A549 (cell line): ENCODE results near the gene TXNRD1. TPM values are rescaled to one million over a fixed set of nuclear protein-coding genes. Genes with fewer than 3 reads are reported as not detected.

Experiments
- ATAC-seq, 2 experiments: fragments of 200-7000 bp in 1 of 2; fragments of >200 bp in 1 of 2; cut with Nextera tagmentation in 1 of 2; cut with Tn5 transposase in 1 of 2; 3 replicates each; pipeline versions ENCODE4 v1.8.0 to v1.9.1; 2018 to 2020; ENCODE audit warnings: mild to moderate bottlenecking in 1 of 2, moderate library complexity in 1 of 2
- CTCF ChIA-PET: fragments of 300-600 bp; sonication (Branson Sonifier 250); formaldehyde crosslinking; extraction: SDS; loops from one replicate; lab custom pipeline; 2021; ENCODE audit warnings: antibody characterized with exemption, inconsistent platforms; lab: Yijun Ruan, JAX
- POLR2A ChIA-PET: fragments of 350-600 bp; formaldehyde crosslinking; extraction: SDS; loops from one replicate; lab custom pipeline; 2021; ENCODE audit warnings: antibody characterized with exemption, inconsistent platforms; lab: Yijun Ruan, JAX
- DNase-seq, 2 experiments: peaks; one replicate each; pipeline versions ENCODE4 v3.0.0 to v3.0.0-alpha.2; 2011 to 2016; ENCODE audit warnings: low read depth in 1 of 2, low spot score in 1 of 2
- FAIRE-seq: peaks from 2 replicates; lab custom pipeline; 2011; peaks lifted over from hg19 to GRCh38; lab: Jason Lieb, UNC
- H3K27ac ChIP-seq, 2 experiments: fragments of >200 bp; sonication (Bioruptor Twin); formaldehyde crosslinking; 3 replicates each; pipeline ENCODE4 v1.5.1; 2016 to 2017
- H3K4me1 ChIP-seq: fragments of >200 bp; sonication (Bioruptor Twin); formaldehyde crosslinking; 3 replicates; pipeline ENCODE4 v1.6.1; 2016
- H3K4me2 ChIP-seq: fragments of >200 bp; sonication (Bioruptor Twin); formaldehyde crosslinking; 3 replicates; pipeline ENCODE4 v1.6.1; 2016
- H3K4me3 ChIP-seq: fragments of >200 bp; sonication (Bioruptor Twin); formaldehyde crosslinking; 3 replicates; pipeline ENCODE4 v1.5.1; 2016
- H3K9me3 ChIP-seq: fragments of >200 bp; sonication (Bioruptor Twin); formaldehyde crosslinking; 3 replicates; pipeline ENCODE4 v1.6.1; 2016
- BHLHE40 ChIP-seq: IDR thresholded peaks from 2 replicates; pipeline ENCODE4 v1.6.1; 2012; ENCODE audit warnings: low read depth, low read length, inconsistent platforms
- CBX2 ChIP-seq: fragments of 200-600 bp; sonication (generic); IDR thresholded peaks from 2 replicates; pipeline ENCODE4 v1.6.1; 2016; ENCODE audit warnings: low read depth, mild to moderate bottlenecking, borderline replicate concordance
- CBX8 ChIP-seq: fragments of 200-600 bp; sonication (generic); IDR thresholded peaks from 2 replicates; pipeline ENCODE4 v1.6.1; 2016
- CEBPB ChIP-seq, 2 experiments: fragments of >200 bp in 1 of 2; sonication (Bioruptor Twin) in 1 of 2; formaldehyde crosslinking in 1 of 2; IDR thresholded peaks; 2 replicates each; pipeline ENCODE4 v1.6.1; 2012 to 2016
- CHD2 ChIP-seq: fragments of 150-350 bp; IDR thresholded peaks from 2 replicates; pipeline ENCODE4 v1.6.1; 2014; ENCODE audit warnings: low read length; ENCODE audit not compliant: partially characterized antibody
- CHD4 ChIP-seq: fragments of 200-600 bp; sonication (generic); IDR thresholded peaks from 2 replicates; pipeline ENCODE4 v1.6.1; 2016; ENCODE audit warnings: antibody characterized with exemption, mild to moderate bottlenecking, borderline replicate concordance
- EHF ChIP-seq: fragments of 250-450 bp; sonication (Bioruptor Pico); IDR thresholded peaks from 2 replicates; pipeline ENCODE4 v1.5.0; 2020; ENCODE audit warnings: mild to moderate bottlenecking
- EP300 ChIP-seq, 2 experiments: fragments of >200 bp; sonication (Bioruptor Twin); formaldehyde crosslinking; IDR thresholded peaks; 2 replicates in 1 of 2; 3 replicates in 1 of 2; pipeline ENCODE4 v1.6.1; 2016 to 2017
- ESRRA ChIP-seq: fragments of 150-350 bp; IDR thresholded peaks from 2 replicates; pipeline ENCODE4 v1.6.1; 2014; ENCODE audit warnings: mild to moderate bottlenecking, low read length, borderline replicate concordance
- FOXS1 ChIP-seq: fragments of 250-450 bp; sonication (Bioruptor Pico); IDR thresholded peaks from 2 replicates; pipeline ENCODE4 v1.5.0; 2020; ENCODE audit warnings: mild to moderate bottlenecking, moderate library complexity
- HEYL ChIP-seq: fragments of 250-450 bp; sonication (Bioruptor Pico); IDR thresholded peaks from 2 replicates; pipeline ENCODE4 v1.8.0; 2021; ENCODE audit warnings: mild to moderate bottlenecking, moderate library complexity
- HOXA7 ChIP-seq: fragments of 250-450 bp; sonication (Bioruptor Pico); IDR thresholded peaks from 2 replicates; pipeline ENCODE4 v1.5.0; 2020; ENCODE audit warnings: mild to moderate bottlenecking, moderate library complexity
- HOXB13 ChIP-seq: fragments of 250-450 bp; sonication (Bioruptor Pico); IDR thresholded peaks from 2 replicates; pipeline ENCODE4 v1.5.0; 2020; ENCODE audit warnings: low read depth, mild to moderate bottlenecking, moderate library complexity
- HOXB5 ChIP-seq: fragments of 250-450 bp; sonication (Bioruptor Pico); IDR thresholded peaks from 2 replicates; pipeline ENCODE4 v1.5.0; 2020; ENCODE audit warnings: mild to moderate bottlenecking, moderate library complexity
- JUN ChIP-seq, 2 experiments: fragments of >200 bp; sonication (Bioruptor Twin); formaldehyde crosslinking; IDR thresholded peaks; 2 replicates in 1 of 2; 3 replicates in 1 of 2; pipeline ENCODE4 v1.6.1; 2016 to 2017
- MAFK ChIP-seq: fragments of 450-650 bp; IDR thresholded peaks from 2 replicates; pipeline ENCODE4 v1.6.1; 2014; ENCODE audit not compliant: partially characterized antibody
- NR3C1 ChIP-seq: fragments of >200 bp; sonication (Bioruptor Twin); formaldehyde crosslinking; IDR thresholded peaks from 3 replicates; pipeline ENCODE4 v1.6.1; 2017
- POLR2A ChIP-seq: IDR thresholded peaks from 2 replicates; pipeline ENCODE4 v1.6.1; 2012; ENCODE audit warnings: mild to moderate bottlenecking, low read length
- POLR2AphosphoS2 ChIP-seq: conservative IDR thresholded peaks from 2 replicates; pipeline ENCODE4 v1.6.1; 2012; ENCODE audit warnings: low read length, improper control_type of control experiment, inconsistent platforms
- RAD21 ChIP-seq, 2 experiments: fragments of >200 bp in 1 of 2; sonication (Bioruptor Twin) in 1 of 2; formaldehyde crosslinking in 1 of 2; IDR thresholded peaks in 1 of 2; conservative IDR thresholded peaks in 1 of 2; 2 replicates in 1 of 2; 3 replicates in 1 of 2; pipeline ENCODE4 v1.6.1; 2012 to 2018; ENCODE audit warnings: inconsistent platforms in 1 of 2
- RNF2 ChIP-seq: fragments of 200-600 bp; sonication (generic); IDR thresholded peaks from 2 replicates; pipeline ENCODE4 v1.6.1; 2016; ENCODE audit warnings: low read depth, mild to moderate bottlenecking, antibody characterized with exemption, moderate library complexity, borderline replicate concordance
- SREBF2 ChIP-seq: fragments of 450-650 bp; IDR thresholded peaks from 2 replicates; pipeline ENCODE4 v1.6.1; 2014; ENCODE audit warnings: mild to moderate bottlenecking, moderate library complexity
- TP53 ChIP-seq: fragments of 250-450 bp; sonication (Bioruptor Pico); IDR thresholded peaks from 2 replicates; pipeline ENCODE4 v1.5.0; 2021; ENCODE audit warnings: mild to moderate bottlenecking, moderate library complexity
- ZFP36 ChIP-seq: fragments of 450-650 bp; IDR thresholded peaks from 2 replicates; pipeline ENCODE4 v1.6.1; 2014; ENCODE audit warnings: borderline replicate concordance; ENCODE audit not compliant: partially characterized antibody
- ZNF302 ChIP-seq: fragments of 250-450 bp; sonication (Bioruptor Pico); IDR thresholded peaks from 2 replicates; pipeline ENCODE4 v1.9.0; 2021; ENCODE audit warnings: inconsistent platforms, mild to moderate bottlenecking, moderate library complexity
- polyA plus RNA-seq, 4 experiments: library from polyadenylated mRNA; depleted of rRNA in 3 of 4; stranded (reverse); fragments of >200 nt; fragmentation: RNase III in 1 of 4; extraction: RNeasy Plus Mini Kit Qiagen cat#74134 plus additional on column Dnase treatment in 1 of 4; gene quantifications; 2 replicates in 3 of 4; 3 replicates in 1 of 4; pipeline ENCODE4 v1.2.3, GENCODE V29; 2011 to 2017
- TF ChIP-seq, protein P1 (sequence below): IDR thresholded peaks from 2 replicates; pipeline ENCODE4 v1.6.1; 2012
- TF ChIP-seq, protein P2 (sequence below): fragments of 450-650 bp; IDR thresholded peaks from 2 replicates; pipeline ENCODE4 v1.6.1; 2014; ENCODE audit warnings: antibody characterized with exemption
- TF ChIP-seq, protein P3 (sequence below): fragments of 250-450 bp; sonication (Bioruptor Pico); IDR thresholded peaks from 2 replicates; pipeline ENCODE4 v1.5.0; 2020; ENCODE audit warnings: low read depth, mild to moderate bottlenecking, moderate library complexity

Gene TXNRD1
- polyA plus RNA-seq, 2 of the 4 experiments (the other 2 are of a cell fraction) = 899 to 1,230 TPM

DNA sequence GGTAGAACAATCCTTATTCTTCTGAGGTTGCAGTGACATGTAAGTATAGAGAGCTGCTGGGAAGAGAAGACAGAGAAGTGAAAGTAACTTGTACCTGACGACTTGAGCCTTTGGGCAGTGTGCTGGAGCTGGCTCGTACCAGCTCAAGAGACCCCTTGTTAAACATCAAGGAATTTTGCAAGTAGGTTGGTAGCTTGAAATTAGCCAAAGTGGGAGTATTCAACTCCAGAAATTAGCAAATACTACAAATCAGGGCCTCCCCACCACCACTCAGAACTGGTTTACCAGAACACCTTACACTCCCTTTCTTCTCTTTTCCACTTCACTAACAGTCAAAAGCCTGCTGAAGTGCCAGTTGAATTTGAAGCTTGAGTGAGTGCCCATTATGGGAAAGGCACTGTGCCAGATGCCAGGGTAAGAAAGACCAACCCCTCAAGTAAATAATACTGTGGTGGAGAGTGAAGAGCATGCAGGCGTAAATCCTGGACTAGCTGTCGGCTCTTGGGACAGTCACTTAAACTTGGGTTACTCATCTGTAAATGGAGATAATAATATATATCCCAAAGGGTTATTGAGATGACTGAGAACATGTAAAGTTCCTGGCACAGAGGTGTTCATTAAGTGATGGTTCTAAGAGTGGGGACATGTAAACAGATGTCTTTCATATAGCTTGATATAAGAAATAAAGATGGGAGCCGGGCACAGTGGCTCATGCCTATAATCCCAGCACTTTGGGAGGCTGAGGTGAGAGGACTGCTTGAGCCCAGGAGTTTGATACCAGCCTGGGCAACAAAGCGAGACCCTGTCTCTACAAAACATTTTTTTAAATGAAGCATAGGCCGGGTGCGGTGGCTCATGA lies 60.9 kb downstream of the TXNRD1 start (continued):
- TF ChIP-seq EHF (CRISPR knock-in tag) = peak; percentile 92
- no peak for TF ChIP-seq ESRRA
- TF ChIP-seq CHD2 = no peak
- no peak for TF ChIP-seq CEBPB (IDR thresholded peaks at IDR 0.05)
- peak; percentile 57 for TF ChIP-seq HOXB13 (CRISPR knock-in tag)
- peak; percentile 75; the same call in 1 of the 2 replicates for TF ChIP-seq TP53 (CRISPR knock-in tag)
- TF ChIP-seq NR3C1 = no peak
- peak; percentile 67; the same call in 1 of the 2 replicates for TF ChIP-seq HOXA7 (CRISPR knock-in tag)
- peak; percentile 26; the same call in 1 of the 2 replicates for TF ChIP-seq HEYL (CRISPR knock-in tag)
- no peak for TF ChIP-seq ZNF302 (CRISPR knock-in tag)
- TF ChIP-seq HOXB5 (CRISPR knock-in tag) = 0 out of 2 replicates have a peak, but pooled peaks have one; percentile 26
- TF ChIP-seq SREBF2 = no peak
- no peak for TF ChIP-seq ZFP36
- TF ChIP-seq FOXS1 (CRISPR knock-in tag) = 0 out of 2 replicates have a peak, but pooled peaks have one; percentile 47
- TF ChIP-seq, protein P1, sequence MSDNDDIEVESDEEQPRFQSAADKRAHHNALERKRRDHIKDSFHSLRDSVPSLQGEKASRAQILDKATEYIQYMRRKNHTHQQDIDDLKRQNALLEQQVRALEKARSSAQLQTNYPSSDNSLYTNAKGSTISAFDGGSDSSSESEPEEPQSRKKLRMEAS = 0 out of 2 replicates have a peak, but pooled peaks have one; percentile 18
- TF ChIP-seq, protein P2, sequence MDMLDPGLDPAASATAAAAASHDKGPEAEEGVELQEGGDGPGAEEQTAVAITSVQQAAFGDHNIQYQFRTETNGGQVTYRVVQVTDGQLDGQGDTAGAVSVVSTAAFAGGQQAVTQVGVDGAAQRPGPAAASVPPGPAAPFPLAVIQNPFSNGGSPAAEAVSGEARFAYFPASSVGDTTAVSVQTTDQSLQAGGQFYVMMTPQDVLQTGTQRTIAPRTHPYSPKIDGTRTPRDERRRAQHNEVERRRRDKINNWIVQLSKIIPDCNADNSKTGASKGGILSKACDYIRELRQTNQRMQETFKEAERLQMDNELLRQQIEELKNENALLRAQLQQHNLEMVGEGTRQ = no peak
- TF ChIP-seq, protein P3, sequence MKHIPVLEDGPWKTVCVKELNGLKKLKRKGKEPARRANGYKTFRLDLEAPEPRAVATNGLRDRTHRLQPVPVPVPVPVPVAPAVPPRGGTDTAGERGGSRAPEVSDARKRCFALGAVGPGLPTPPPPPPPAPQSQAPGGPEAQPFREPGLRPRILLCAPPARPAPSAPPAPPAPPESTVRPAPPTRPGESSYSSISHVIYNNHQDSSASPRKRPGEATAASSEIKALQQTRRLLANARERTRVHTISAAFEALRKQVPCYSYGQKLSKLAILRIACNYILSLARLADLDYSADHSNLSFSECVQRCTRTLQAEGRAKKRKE (CRISPR knock-in tag) = peak; percentile 55; the same call in 1 of the 2 replicates
- TF ChIP-seq, all 56 proteins: peak for 13

DNA sequence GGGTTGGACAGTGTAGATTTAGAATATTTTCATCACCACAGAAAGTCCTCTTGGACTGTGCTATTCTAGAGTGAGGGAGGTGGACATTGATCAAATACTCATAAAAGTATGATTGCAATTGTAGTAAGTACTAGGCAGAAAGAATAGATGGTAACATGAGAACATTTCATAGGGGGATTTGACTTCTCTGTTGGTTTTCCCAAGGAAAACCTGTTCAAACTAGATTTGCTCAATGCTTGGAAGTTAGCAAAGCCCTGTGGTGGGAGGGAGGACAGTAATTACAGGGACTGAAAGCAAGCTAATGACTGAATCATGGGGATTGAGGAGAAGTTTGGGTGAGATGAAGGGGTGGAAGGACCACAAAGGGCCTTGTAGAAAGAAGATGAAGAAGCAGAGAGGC lies 63.6 kb downstream of the TXNRD1 start:
- Histone ChIP-seq H3K4me3 (no peak overlapping the region), H3K27ac (peak overlapping the region; percentile 82 to 98), H3K9me3 (no peaks in the 10 kb centered on the region), H3K4me1 (peaks cover 80% of the 10 kb centered on the region), H3K4me2 (peak overlapping the region; percentile 69)
- TF ChIP-seq RNF2 = no peak
- no peak for TF ChIP-seq HOXB5 (CRISPR knock-in tag)
- no peak for TF ChIP-seq MAFK
- no peak for TF ChIP-seq POLR2A
- no peak for TF ChIP-seq CHD4
- TF ChIP-seq POLR2AphosphoS2 = no peak
- TF ChIP-seq CBX8 = no peak
- no peak for TF ChIP-seq RAD21 (conservative IDR thresholded peaks at IDR 0.05 in 1 of 2, IDR thresholded peaks at IDR 0.05 in 1 of 2)
- TF ChIP-seq JUN (IDR thresholded peaks at IDR 0.05) = no peak
- TF ChIP-seq SREBF2 = no peak
- TF ChIP-seq BHLHE40 = no peak
- TF ChIP-seq CBX2 = no peak
- TF ChIP-seq EP300 (IDR thresholded peaks at IDR 0.05) = no peak
- DNase-seq (no peak), FAIRE-seq (no peak), ATAC-seq (no peak)
- ChIA-PET POLR2A (interaction anchor here (1.3 to 5.5 kb wide), 2 partner anchors 9 to 60 kb away, joined by 3 to 68 read pairs; no protein-coding TSS in a partner anchor), CTCF (interaction anchor here (0.5 to 1.2 kb wide), 3 partner anchors 17 to 25 kb away, joined by 3 to 4 read pairs (median 4); no protein-coding TSS in a partner anchor)
